Measurements from ENCODE around the gene ASTN2.

GRCh38 chr9:117290856-117291622 lies 123.8 kb downstream of the ASTN2 start:
- TF ChIP-seq POLR2A (IDR thresholded peaks at IDR 0.05; ENCODE audit: low read length) (no peak), GATA1 (IDR thresholded peaks at IDR 0.05; ENCODE audit: low read depth, low read length) (no peak)

All from erythroblast (primary cell).